HEK293T (cell line): ENCODE results near the gene SLCO1B3.

Source experiments
- CTCF ChIA-PET: fragments of 350-600 bp; formaldehyde crosslinking; extraction: SDS; loops from one replicate; lab custom pipeline; 2021; ENCODE audit warnings: antibody characterized with exemption, inconsistent platforms; lab: Yijun Ruan, JAX
- POLR2A ChIA-PET: fragments of 350-600 bp; formaldehyde crosslinking; extraction: SDS; loops from one replicate; lab custom pipeline; 2020; ENCODE audit warnings: antibody characterized with exemption, inconsistent platforms; lab: Yijun Ruan, JAX
- DNase-seq: peaks from one replicate; pipeline ENCODE4 v3.0.0; 2012; ENCODE audit warnings: mixed read lengths; ENCODE audit errors: extremely low spot score
- ARNT ChIP-seq: fragments of 450-650 bp; IDR thresholded peaks from 2 replicates; pipeline ENCODE4 v1.6.1; 2017; ENCODE audit warnings: mild to moderate bottlenecking
- BHLHE40 ChIP-seq: fragments of 450-650 bp; IDR thresholded peaks from 2 replicates; pipeline ENCODE4 v1.6.1; 2016; ENCODE audit warnings: mild to moderate bottlenecking, moderate library complexity, borderline replicate concordance
- CTBP1 ChIP-seq: fragments of 450-650 bp; IDR thresholded peaks from 2 replicates; pipeline ENCODE4 v1.6.1; 2016; ENCODE audit warnings: borderline replicate concordance
- ELF4 ChIP-seq: fragments of 450-650 bp; IDR thresholded peaks from 2 replicates; pipeline ENCODE4 v1.6.1; 2017; ENCODE audit warnings: antibody characterized with exemption
- FOXA1 ChIP-seq: fragments of 450-650 bp; IDR thresholded peaks from 2 replicates; pipeline ENCODE4 v1.6.1; 2016; ENCODE audit warnings: mild to moderate bottlenecking
- FOXK2 ChIP-seq: fragments of 450-650 bp; IDR thresholded peaks from 2 replicates; pipeline ENCODE4 v1.6.1; 2016; ENCODE audit warnings: mild to moderate bottlenecking
- FOXM1 ChIP-seq: fragments of 450-650 bp; IDR thresholded peaks from 2 replicates; pipeline ENCODE4 v1.6.1; 2017; ENCODE audit warnings: mild to moderate bottlenecking, borderline replicate concordance
- HDGF ChIP-seq: fragments of 450-650 bp; IDR thresholded peaks from 2 replicates; pipeline ENCODE4 v1.6.1; 2017; ENCODE audit warnings: antibody characterized with exemption, borderline replicate concordance
- L3MBTL2 ChIP-seq: fragments of 450-650 bp; conservative IDR thresholded peaks from 2 replicates; pipeline ENCODE4 v1.6.1; 2016; ENCODE audit warnings: mild to moderate bottlenecking
- LEF1 ChIP-seq: fragments of 450-650 bp; IDR thresholded peaks from 2 replicates; pipeline ENCODE4 v1.6.1; 2017; ENCODE audit warnings: mild to moderate bottlenecking, borderline replicate concordance
- NFRKB ChIP-seq: fragments of 450-650 bp; IDR thresholded peaks from 2 replicates; pipeline ENCODE4 v1.6.1; 2016; ENCODE audit warnings: mild to moderate bottlenecking, moderate library complexity
- PKNOX1 ChIP-seq: fragments of 450-650 bp; IDR thresholded peaks from 2 replicates; pipeline ENCODE4 v1.6.1; 2016
- SP1 ChIP-seq: fragments of 450-650 bp; IDR thresholded peaks from 2 replicates; pipeline ENCODE4 v1.6.1; 2017
- SUZ12 ChIP-seq: fragments of 450-650 bp; IDR thresholded peaks from 2 replicates; pipeline ENCODE4 v1.6.1; 2016; ENCODE audit warnings: mild to moderate bottlenecking
- TARDBP ChIP-seq: fragments of 450-650 bp; IDR thresholded peaks from 2 replicates; pipeline ENCODE4 v1.6.1; 2016
- ZNF384 ChIP-seq: fragments of 450-650 bp; IDR thresholded peaks from 2 replicates; pipeline ENCODE4 v1.6.1; 2016

The SLCO1B3 gene

GRCh38 chr12:20917819-20918218 is 107.3 kb downstream of the SLCO1B3 start:
- DNase-seq = no peak
- TF ChIP-seq FOXK2 (no peak), ZNF384 (no peak), NFRKB (no peak), FOXM1 (no peak), TARDBP (no peak), HDGF (no peak), SUZ12 (no peak), LEF1 (no peak), FOXA1 (no peak), PKNOX1 (no peak), BHLHE40 (no peak), ARNT (no peak), ELF4 (no peak), CTBP1 (no peak), L3MBTL2 (no peak), SP1 (no peak)
- POLR2A ChIA-PET = no interaction called here
- CTCF ChIA-PET = no interaction called here

- no peak for DNase-seq
- CTCF ChIA-PET = no interaction called here
- POLR2A ChIA-PET = no interaction called here
- TF ChIP-seq FOXA1 (no peak), L3MBTL2 (no peak), SP1 (no peak), HDGF (no peak), TARDBP (no peak), FOXM1 (no peak), SUZ12 (no peak), ELF4 (no peak), FOXK2 (no peak), PKNOX1 (no peak), CTBP1 (no peak), ARNT (no peak), BHLHE40 (no peak), ZNF384 (no peak), NFRKB (no peak), LEF1 (no peak)
Measured at GRCh38 chr12:20931894-20932293, 121.4 kb downstream of the SLCO1B3 start.

- TF ChIP-seq ZNF384 (no peak), CTBP1 (no peak), SP1 (no peak), PKNOX1 (no peak), ARNT (no peak), FOXK2 (no peak), ELF4 (no peak), SUZ12 (no peak)
- DNase-seq = peak; percentile 8
- CTCF ChIA-PET = no interaction called here
- POLR2A ChIA-PET = no interaction called here
Measured at GRCh38 chr12:20946732-20947131, 136.2 kb downstream of the SLCO1B3 start.

GRCh38 chr12:20950248-20950647 is 139.7 kb downstream of the SLCO1B3 start:
- peak; percentile 20 for DNase-seq
- POLR2A ChIA-PET = no interaction called here
- CTCF ChIA-PET = interaction anchor here (1.2 kb wide), 1 partner anchor 14 kb away, joined by 4 read pairs; no protein-coding TSS in a partner anchor
- no peak for TF ChIP-seq PKNOX1
- TF ChIP-seq ZNF384 = no peak
- no peak for TF ChIP-seq BHLHE40

- CTCF ChIA-PET = no interaction called here
- DNase-seq = no peak
- POLR2A ChIA-PET = no interaction called here
- TF ChIP-seq CTBP1 (no peak), NFRKB (no peak), PKNOX1 (no peak), FOXA1 (no peak), SUZ12 (no peak), LEF1 (no peak), FOXK2 (no peak), HDGF (no peak), ARNT (no peak), ZNF384 (no peak), SP1 (no peak), TARDBP (no peak), L3MBTL2 (no peak), ELF4 (no peak), BHLHE40 (no peak), FOXM1 (no peak)
Measured at GRCh38 chr12:20963303-20963702, 152.8 kb downstream of the SLCO1B3 start.
